ENCODE results near the gene SYAP1.

SYAP1 gene

DNA sequence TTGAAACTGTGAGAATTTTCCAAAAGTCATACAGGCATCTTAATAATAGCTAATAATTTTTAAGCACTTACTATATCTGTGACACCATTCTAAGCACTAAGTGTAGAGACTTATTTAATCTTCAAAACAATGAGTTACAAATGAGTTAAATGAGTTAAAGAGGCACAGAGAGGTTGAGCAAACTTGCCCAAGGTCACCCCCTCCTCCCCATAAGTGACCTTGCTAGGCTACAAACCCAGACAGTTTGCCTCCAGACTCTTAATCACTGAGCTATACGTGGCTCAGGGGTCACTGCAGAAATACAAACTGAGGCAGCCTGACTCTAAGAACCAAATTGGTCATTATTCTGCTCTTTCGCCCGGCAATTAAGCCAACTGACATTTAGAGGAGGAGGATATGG lies 22.5 kb upstream of the SYAP1 start:
- no peak overlapping the region for H3K4me3 ChIP-seq (ENCODE audit: low read depth, low read length)
- DNase-seq (ENCODE audit: low read depth): no peak
- TF ChIP-seq, protein P1, sequence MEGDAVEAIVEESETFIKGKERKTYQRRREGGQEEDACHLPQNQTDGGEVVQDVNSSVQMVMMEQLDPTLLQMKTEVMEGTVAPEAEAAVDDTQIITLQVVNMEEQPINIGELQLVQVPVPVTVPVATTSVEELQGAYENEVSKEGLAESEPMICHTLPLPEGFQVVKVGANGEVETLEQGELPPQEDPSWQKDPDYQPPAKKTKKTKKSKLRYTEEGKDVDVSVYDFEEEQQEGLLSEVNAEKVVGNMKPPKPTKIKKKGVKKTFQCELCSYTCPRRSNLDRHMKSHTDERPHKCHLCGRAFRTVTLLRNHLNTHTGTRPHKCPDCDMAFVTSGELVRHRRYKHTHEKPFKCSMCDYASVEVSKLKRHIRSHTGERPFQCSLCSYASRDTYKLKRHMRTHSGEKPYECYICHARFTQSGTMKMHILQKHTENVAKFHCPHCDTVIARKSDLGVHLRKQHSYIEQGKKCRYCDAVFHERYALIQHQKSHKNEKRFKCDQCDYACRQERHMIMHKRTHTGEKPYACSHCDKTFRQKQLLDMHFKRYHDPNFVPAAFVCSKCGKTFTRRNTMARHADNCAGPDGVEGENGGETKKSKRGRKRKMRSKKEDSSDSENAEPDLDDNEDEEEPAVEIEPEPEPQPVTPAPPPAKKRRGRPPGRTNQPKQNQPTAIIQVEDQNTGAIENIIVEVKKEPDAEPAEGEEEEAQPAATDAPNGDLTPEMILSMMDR (IDR thresholded peaks at IDR 0.05; ENCODE audit: control insufficient read depth, extremely low read depth, insufficient read depth): no peak

- TF ChIP-seq, protein P1 (IDR thresholded peaks at IDR 0.05; ENCODE audit: control insufficient read depth, extremely low read depth, insufficient read depth): no peak
- no peak overlapping the region for H3K4me3 ChIP-seq (ENCODE audit: low read depth, low read length)
- DNase-seq (ENCODE audit: low read depth): no peak
Measured at GRCh38 chrX:16699389-16699788, 20.0 kb upstream of the SYAP1 start.

DNA sequence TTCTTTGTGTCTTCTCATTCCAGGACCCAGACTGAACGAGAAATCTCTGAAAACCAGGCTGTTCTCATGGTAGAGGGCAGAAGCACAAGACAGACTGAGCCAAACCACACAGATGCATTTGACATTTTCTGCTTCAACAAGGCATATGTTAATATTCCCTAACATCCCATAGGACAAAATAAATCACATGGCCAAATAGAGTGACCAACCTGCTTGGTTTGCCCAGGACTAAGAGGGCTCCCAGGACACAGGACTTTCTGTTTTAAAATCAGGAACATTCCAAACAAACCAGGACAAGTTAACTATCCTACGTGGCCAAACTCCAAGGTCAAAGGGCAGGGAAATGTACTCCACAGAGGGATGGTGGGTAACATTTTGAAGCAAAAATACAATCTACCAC lies 18.7 kb upstream of the SYAP1 start:
- H3K4me3 ChIP-seq (ENCODE audit: low read depth, low read length): no peak overlapping the region
- no peak for DNase-seq (ENCODE audit: low read depth)
- TF ChIP-seq, protein P1 (IDR thresholded peaks at IDR 0.05; ENCODE audit: control insufficient read depth, extremely low read depth, insufficient read depth): no peak

DNA sequence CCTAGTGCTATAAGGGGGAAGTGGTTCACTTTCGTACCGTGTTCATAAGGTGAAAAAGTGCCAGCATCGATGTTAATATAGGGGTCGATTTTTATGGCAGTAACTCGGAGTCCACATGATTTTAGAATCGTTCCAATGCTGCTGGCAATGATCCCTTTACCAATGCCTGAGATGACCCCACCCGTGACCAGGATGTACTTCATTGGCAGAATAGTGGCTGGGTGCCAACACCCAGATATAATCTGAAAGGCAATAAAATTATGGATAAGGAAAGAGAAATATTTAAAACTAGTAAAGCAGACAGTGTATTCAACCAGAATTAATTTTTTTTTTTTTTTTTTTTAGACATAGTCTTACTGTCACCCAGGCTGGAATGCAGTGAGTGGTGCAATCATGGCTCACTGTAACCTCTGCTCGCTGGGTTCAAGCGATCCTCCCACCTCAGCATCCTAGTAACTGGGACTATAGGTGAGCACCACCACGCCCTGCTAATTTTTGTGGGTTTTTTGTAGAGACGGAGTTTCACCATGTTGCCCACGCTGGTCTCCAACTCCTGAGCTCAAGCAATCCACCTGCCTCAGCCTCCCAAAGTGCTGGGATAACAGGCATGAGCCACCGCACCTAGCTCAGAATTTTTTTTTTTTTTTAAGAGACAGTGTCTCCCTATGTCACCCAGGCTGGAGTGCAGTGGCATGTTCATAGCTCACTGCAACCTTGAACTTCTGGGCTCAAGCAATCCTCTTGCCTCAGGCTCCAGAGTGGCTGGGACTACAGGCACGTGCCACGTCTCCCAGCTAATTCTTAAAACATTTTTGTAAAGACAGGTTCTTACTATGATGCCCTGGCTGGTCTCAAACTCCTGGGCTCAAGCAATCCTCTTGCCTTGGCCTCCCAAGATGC lies 16.5 kb upstream of the SYAP1 start:
- no peak overlapping the region for H3K4me3 ChIP-seq (ENCODE audit: low read depth, low read length)
- TF ChIP-seq, protein P1 (IDR thresholded peaks at IDR 0.05; ENCODE audit: control insufficient read depth, extremely low read depth, insufficient read depth): no peak

GRCh38 chrX:16705370-16705769 lies 14.0 kb upstream of the SYAP1 start:
- DNase-seq (ENCODE audit: low read depth): no peak
- no peak overlapping the region for H3K4me3 ChIP-seq (ENCODE audit: low read depth, low read length)
- TF ChIP-seq, protein P1 (IDR thresholded peaks at IDR 0.05; ENCODE audit: control insufficient read depth, extremely low read depth, insufficient read depth): no peak

More for the DNA sequence above, 16.5 kb upstream of the SYAP1 start:
- no peak for DNase-seq (ENCODE audit: low read depth)

DNA sequence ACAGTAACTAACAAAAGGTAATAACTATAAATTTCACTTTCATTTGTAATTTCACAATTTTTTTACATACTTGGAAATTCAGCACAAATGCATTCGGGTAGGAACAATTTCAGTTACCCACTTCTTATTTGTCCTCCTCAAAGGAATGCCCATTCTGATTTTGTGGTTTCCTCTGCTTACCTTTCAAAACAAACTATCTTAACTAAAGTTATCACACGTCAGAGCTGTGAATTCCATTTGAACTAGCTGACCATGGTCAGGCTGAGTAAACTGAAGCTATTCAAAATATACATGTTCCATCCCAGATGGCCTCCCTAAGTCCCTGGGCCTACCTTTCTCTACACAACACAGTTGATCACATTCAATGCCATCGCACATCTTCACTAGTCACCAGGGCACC lies 11.4 kb upstream of the SYAP1 start:
- TF ChIP-seq, protein P1 (IDR thresholded peaks at IDR 0.05; ENCODE audit: control insufficient read depth, extremely low read depth, insufficient read depth): no peak
- no peak for DNase-seq (ENCODE audit: low read depth)
- no peak overlapping the region for H3K4me3 ChIP-seq (ENCODE audit: low read depth, low read length)

Measured in LNCaP clone FGC (cell line).